Measurements from ENCODE around the gene C19orf67.

DNA sequence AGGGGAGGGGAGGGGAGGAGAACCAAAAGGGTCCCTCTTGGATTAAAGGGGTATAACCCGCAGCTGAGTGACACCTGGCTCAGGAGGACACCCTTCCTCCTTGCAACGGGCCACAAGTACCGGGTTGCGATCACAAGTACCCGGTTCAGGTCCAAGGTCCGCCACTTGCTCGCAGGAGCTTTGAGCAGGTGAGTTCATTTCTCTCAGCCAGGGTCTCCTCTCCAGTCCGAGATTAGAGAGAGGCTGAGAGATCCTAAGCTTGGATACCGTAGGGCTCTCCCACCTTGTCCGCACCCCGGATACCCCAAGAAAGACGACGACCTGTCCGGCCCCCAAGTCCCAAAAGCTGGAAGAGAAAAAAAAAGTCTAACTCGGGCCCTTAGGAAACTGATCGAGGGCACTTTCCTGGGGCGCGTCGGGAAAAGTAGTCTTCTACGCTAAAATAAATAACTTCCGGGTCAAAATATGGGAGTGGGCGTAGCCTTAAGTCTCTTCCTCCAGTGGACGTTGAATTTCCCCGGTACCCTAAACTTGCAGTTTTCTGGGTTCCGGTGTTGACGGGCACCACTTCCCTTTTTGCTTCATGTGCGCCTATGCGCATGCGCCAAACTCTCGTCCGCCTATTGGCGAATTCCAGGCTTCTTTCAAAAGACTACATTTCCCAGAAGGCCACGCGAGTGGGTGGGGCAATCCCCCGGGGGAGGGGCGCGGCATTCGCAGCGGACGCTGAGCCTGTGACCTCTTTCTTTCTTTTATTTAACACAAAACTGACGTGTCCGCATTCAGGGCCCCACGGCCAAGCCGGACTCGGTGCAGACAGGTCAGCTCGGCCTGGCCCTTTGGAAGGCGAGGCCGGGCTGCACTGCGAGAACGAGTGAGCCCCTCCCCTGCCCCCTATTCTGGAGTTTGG lies 4.4 kb downstream of the C19orf67 start:
- TF ChIP-seq EZH2 (IDR thresholded peaks at IDR 0.05; ENCODE audit: borderline replicate concordance, low read length), result no peak
- TF ChIP-seq, protein P1, sequence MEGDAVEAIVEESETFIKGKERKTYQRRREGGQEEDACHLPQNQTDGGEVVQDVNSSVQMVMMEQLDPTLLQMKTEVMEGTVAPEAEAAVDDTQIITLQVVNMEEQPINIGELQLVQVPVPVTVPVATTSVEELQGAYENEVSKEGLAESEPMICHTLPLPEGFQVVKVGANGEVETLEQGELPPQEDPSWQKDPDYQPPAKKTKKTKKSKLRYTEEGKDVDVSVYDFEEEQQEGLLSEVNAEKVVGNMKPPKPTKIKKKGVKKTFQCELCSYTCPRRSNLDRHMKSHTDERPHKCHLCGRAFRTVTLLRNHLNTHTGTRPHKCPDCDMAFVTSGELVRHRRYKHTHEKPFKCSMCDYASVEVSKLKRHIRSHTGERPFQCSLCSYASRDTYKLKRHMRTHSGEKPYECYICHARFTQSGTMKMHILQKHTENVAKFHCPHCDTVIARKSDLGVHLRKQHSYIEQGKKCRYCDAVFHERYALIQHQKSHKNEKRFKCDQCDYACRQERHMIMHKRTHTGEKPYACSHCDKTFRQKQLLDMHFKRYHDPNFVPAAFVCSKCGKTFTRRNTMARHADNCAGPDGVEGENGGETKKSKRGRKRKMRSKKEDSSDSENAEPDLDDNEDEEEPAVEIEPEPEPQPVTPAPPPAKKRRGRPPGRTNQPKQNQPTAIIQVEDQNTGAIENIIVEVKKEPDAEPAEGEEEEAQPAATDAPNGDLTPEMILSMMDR (conservative IDR thresholded peaks at IDR 0.05 in 1 of 2, IDR thresholded peaks at IDR 0.05 in 1 of 2; ENCODE audit: extremely low read depth in 1 of 2, insufficient read depth in 1 of 2, low read depth in 1 of 2, low read length in 2 of 2), result no peak
